Endometrium (tissue), 2 donors: ENCODE data around the gene TXNRD2.

Experiments
- FAIRE-seq: peaks from 2 replicates; lab custom pipeline; 2012; peaks lifted over from hg19 to GRCh38; lab: Jason Lieb, UNC
- donor health status: control.
- donor health status: control.

The TXNRD2 gene

GRCh38 chr22:19862619-19863246 is 78.9 kb downstream of the TXNRD2 start:
- FAIRE-seq = no peak

- no peak for FAIRE-seq
These were observed 81.6 kb downstream of the TXNRD2 start for GRCh38 chr22:19859861-19860510.

- no peak for FAIRE-seq
These were observed 84.2 kb downstream of the TXNRD2 start for GRCh38 chr22:19857382-19857781.

GRCh38 chr22:19855504-19856409 is 85.9 kb downstream of the TXNRD2 start:
- no peak for FAIRE-seq

- FAIRE-seq = no peak
These were observed 86.7 kb downstream of the TXNRD2 start, which contains the start of the genes GNB1L and RTL10 for GRCh38 chr22:19854778-19855503. Gene GNB1L, minus strand, starts transcription at chr22:19854874. Its CDS starts 33,519 bp downstream, at chr22:19821355. Gene RTL10, minus strand, starts transcription at chr22:19854874. Its CDS starts 2,613 bp downstream, at chr22:19852261.

GRCh38 chr22:19853879-19854777 is 87.5 kb downstream of the TXNRD2 start:
- FAIRE-seq = no peak

- no peak for FAIRE-seq
These were observed 88.3 kb downstream of the TXNRD2 start for GRCh38 chr22:19853058-19853878.

GRCh38 chr22:19852177-19852781 is 89.3 kb downstream of the TXNRD2 start:
- no peak for FAIRE-seq

- FAIRE-seq = no peak
These were observed 90.1 kb downstream of the TXNRD2 start for GRCh38 chr22:19851291-19852176.

GRCh38 chr22:19850763-19851109 is 90.9 kb downstream of the TXNRD2 start:
- FAIRE-seq = no peak

GRCh38 chr22:19849835-19850762 is 91.5 kb downstream of the TXNRD2 start:
- no peak for FAIRE-seq

- no peak for FAIRE-seq
These were observed 93.1 kb downstream of the TXNRD2 start for GRCh38 chr22:19848298-19849224.

GRCh38 chr22:19847345-19847632 is 94.3 kb downstream of the TXNRD2 start:
- FAIRE-seq = no peak

- no peak for FAIRE-seq
These were observed 94.8 kb downstream of the TXNRD2 start for GRCh38 chr22:19846620-19847344.

- no peak for FAIRE-seq
These were observed 96.4 kb downstream of the TXNRD2 start for GRCh38 chr22:19845054-19845722.
